DOHH2 (cell line): ENCODE results near the gene ZNF207.

ENCODE experiments used
- H3F3A ChIP-seq: fragments of 200-600 bp; sonication (generic), shearing (Covaris generic); 2 replicates; pipeline ENCODE4 v1.6.0; 2016; ENCODE audit warnings: antibody characterized with exemption, mild to moderate bottlenecking; ENCODE audit not compliant: control insufficient read depth, insufficient read depth
- H3K27ac ChIP-seq: fragments of 200-600 bp; sonication (generic); 2 replicates; pipeline ENCODE4 v1.5.1; 2014; ENCODE audit warnings: low read depth, mild to moderate bottlenecking, low read length, moderate library complexity
- H3K27me3 ChIP-seq: fragments of 200-600 bp; sonication (generic); 2 replicates; pipeline ENCODE4 v1.6.1; 2014; ENCODE audit warnings: mild to moderate bottlenecking, low read length, mixed read lengths; ENCODE audit not compliant: control insufficient read depth
- H3K36me3 ChIP-seq: fragments of 200-600 bp; sonication (generic); 2 replicates; pipeline ENCODE4 v1.6.1; 2014; ENCODE audit warnings: mild to moderate bottlenecking, low read length, moderate library complexity, mixed read lengths; ENCODE audit not compliant: control insufficient read depth
- H3K4me1 ChIP-seq: fragments of 200-600 bp; sonication (generic); 2 replicates; pipeline ENCODE4 v1.6.1; 2014; ENCODE audit warnings: mild to moderate bottlenecking, low read length, mixed read lengths; ENCODE audit not compliant: control insufficient read depth
- H3K4me2 ChIP-seq: fragments of 200-600 bp; sonication (generic); 2 replicates; pipeline ENCODE4 v1.6.0; 2014; ENCODE audit warnings: mild to moderate bottlenecking, low read length, moderate library complexity
- H3K4me3 ChIP-seq: fragments of 200-600 bp; sonication (generic); 2 replicates; pipeline ENCODE4 v1.5.1; 2014; ENCODE audit warnings: mild to moderate bottlenecking, low read length, mixed read lengths
- H3K79me2 ChIP-seq: fragments of 200-600 bp; sonication (generic); 2 replicates; pipeline ENCODE4 v1.6.1; 2014; ENCODE audit warnings: mild to moderate bottlenecking, low read length, mixed read lengths; ENCODE audit not compliant: control insufficient read depth
- H3K9me2 ChIP-seq: fragments of 200-600 bp; sonication (generic); replicated peaks from 2 replicates; pipeline ENCODE4 v1.6.1; 2014; ENCODE audit warnings: mild to moderate bottlenecking, low read length, mixed read lengths; ENCODE audit not compliant: control insufficient read depth
- H3K9me3 ChIP-seq: fragments of 200-600 bp; sonication (generic); 2 replicates; pipeline ENCODE4 v1.6.1; 2014; ENCODE audit warnings: antibody characterized with exemption, low read length, mixed read lengths; ENCODE audit not compliant: control insufficient read depth, insufficient read depth
- H4K20me1 ChIP-seq: fragments of 200-600 bp; sonication (generic); 2 replicates; pipeline ENCODE4 v1.6.0; 2014; ENCODE audit warnings: low read depth, mild to moderate bottlenecking, antibody characterized with exemption, low read length, moderate library complexity; ENCODE audit not compliant: control insufficient read depth, insufficient read depth
- EZH2phosphoT487 ChIP-seq: fragments of 200-600 bp; sonication (generic); IDR thresholded peaks from 2 replicates; pipeline ENCODE4 v1.6.1; 2017; ENCODE audit warnings: borderline replicate concordance, mild to moderate bottlenecking, antibody characterized with exemption, low read length, moderate library complexity, mixed read lengths
- TF ChIP-seq, protein P1 (sequence below): fragments of 200-600 bp; sonication (generic); IDR thresholded peaks from one replicate; pipeline ENCODE4 v1.5.1; 2014; ENCODE audit warnings: antibody characterized with exemption, mild to moderate bottlenecking, low read depth, low read length; ENCODE audit not compliant: poor library complexity, severe bottlenecking

Gene ZNF207

DNA sequence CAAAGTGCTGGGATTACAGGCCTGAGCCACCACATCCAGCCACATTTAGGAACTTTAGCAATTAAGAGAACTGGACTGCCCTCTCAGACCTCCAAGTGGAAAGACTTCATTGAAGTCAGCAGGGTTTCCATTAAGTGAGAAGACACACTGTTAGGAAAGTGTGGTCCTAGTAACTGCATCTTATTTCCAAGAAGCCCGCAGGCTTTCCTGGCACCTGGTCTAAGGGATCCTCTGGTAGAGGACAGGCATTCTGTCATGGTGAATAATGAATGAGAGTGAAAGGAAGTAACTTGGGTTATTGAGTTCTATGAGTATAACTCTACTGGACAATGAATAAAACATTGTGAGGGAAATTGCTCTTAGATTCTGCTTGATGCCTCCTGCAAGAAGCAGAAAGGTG lies 22.0 kb upstream of the ZNF207 start:
- H3K4me1 ChIP-seq, result peaks cover 33% of the 10 kb centered on the region
- peaks cover 4% of the 10 kb centered on the region; the same call in 1 of the 2 replicates for H3K36me3 ChIP-seq
- TF ChIP-seq, protein P1, sequence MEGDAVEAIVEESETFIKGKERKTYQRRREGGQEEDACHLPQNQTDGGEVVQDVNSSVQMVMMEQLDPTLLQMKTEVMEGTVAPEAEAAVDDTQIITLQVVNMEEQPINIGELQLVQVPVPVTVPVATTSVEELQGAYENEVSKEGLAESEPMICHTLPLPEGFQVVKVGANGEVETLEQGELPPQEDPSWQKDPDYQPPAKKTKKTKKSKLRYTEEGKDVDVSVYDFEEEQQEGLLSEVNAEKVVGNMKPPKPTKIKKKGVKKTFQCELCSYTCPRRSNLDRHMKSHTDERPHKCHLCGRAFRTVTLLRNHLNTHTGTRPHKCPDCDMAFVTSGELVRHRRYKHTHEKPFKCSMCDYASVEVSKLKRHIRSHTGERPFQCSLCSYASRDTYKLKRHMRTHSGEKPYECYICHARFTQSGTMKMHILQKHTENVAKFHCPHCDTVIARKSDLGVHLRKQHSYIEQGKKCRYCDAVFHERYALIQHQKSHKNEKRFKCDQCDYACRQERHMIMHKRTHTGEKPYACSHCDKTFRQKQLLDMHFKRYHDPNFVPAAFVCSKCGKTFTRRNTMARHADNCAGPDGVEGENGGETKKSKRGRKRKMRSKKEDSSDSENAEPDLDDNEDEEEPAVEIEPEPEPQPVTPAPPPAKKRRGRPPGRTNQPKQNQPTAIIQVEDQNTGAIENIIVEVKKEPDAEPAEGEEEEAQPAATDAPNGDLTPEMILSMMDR, result no peak
- TF ChIP-seq EZH2phosphoT487, result no peak
- no peaks in the 10 kb centered on the region for H3K79me2 ChIP-seq
- H3K9me2 ChIP-seq, result no peaks in the 10 kb centered on the region
- H3K9me3 ChIP-seq, result no peaks in the 10 kb centered on the region
- H3K4me3 ChIP-seq, result no peak overlapping the region
- H3K4me2 ChIP-seq, result no peak overlapping the region
- no peak overlapping the region for H3K27ac ChIP-seq
- H4K20me1 ChIP-seq, result no peaks in the 10 kb centered on the region
- peaks cover 8% of the 10 kb centered on the region; the same call in 1 of the 2 replicates for H3F3A ChIP-seq
- H3K27me3 ChIP-seq, result no peaks in the 10 kb centered on the region

DNA sequence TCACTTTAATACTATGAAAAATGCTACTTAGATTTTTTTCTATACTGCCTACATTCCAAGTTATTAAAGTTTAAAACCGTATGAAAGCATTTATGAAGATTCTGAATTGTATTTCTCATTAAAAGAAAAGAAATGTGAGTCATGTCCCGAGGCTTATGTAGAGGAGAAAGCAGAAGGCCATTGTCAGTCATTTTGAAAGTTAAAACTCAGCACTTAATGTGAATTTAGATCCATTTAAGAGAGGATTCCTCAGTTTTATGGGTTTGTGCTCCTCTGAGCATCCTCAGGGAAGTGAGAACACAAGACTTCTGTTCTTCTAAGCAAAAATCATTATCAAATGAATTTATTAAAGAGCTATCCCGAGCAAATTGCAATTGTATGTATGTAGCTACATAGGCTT lies 19.8 kb upstream of the ZNF207 start:
- no peaks in the 10 kb centered on the region for H3K79me2 ChIP-seq
- no peak overlapping the region for H3K4me2 ChIP-seq
- no peaks in the 10 kb centered on the region for H3K27me3 ChIP-seq
- peaks cover 27% of the 10 kb centered on the region for H3K4me1 ChIP-seq
- no peak overlapping the region for H3K4me3 ChIP-seq
- no peak overlapping the region for H3K27ac ChIP-seq
- TF ChIP-seq, protein P1, result no peak
- TF ChIP-seq EZH2phosphoT487, result no peak
- peaks cover 8% of the 10 kb centered on the region; the same call in 1 of the 2 replicates for H3F3A ChIP-seq
- no peaks in the 10 kb centered on the region for H3K9me2 ChIP-seq
- no peaks in the 10 kb centered on the region for H4K20me1 ChIP-seq
- no peaks in the 10 kb centered on the region for H3K9me3 ChIP-seq
- peaks cover 25% of the 10 kb centered on the region for H3K36me3 ChIP-seq

DNA sequence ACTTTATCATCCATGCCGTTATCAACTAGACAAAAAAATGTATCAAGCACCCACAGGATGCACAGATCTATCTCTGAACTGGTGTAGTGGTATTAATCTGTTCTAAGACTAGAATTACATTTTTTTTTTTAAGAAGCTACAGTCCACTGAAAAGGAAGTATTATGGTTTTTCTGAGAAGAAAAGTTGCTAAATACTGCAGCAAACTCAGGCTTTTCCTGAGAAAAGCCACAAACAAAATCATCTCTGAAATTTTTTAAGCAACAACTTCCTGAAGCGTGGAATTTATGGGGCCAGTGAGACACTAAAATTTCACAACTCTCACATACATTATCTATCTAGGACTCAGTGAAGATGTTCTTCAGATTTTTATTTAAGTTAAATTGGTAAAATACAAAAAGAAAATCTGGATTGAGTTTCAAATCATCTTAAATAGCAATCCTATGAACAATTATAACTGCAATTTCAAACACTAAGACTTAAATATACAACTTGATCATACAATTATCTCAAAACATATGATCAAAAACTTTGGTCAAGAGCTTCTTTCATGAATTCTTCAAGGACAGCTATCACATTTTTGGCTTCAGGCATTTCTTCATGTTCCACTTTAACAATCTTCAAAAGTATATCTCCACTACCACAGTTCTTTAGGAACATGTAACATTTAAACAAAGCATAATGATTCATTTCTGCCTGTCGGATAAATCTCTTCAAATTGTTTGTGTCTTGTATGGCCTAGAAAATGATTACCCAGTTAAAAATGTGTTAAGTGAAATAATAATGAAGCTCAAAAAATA lies 18.5 kb upstream of the ZNF207 start:
- no peak overlapping the region for H3K4me2 ChIP-seq

More for the DNA sequence above, 18.5 kb upstream of the ZNF207 start:
- Histone ChIP-seq H3F3A (peaks cover 8% of the 10 kb centered on the region; the same call in 1 of the 2 replicates), H3K27me3 (no peaks in the 10 kb centered on the region), H3K9me2 (no peaks in the 10 kb centered on the region), H4K20me1 (no peaks in the 10 kb centered on the region), H3K79me2 (no peaks in the 10 kb centered on the region), H3K9me3 (no peaks in the 10 kb centered on the region), H3K4me1 (peaks cover 27% of the 10 kb centered on the region), H3K4me3 (no peak overlapping the region), H3K27ac (no peak overlapping the region), H3K36me3 (peaks cover 35% of the 10 kb centered on the region)
- TF ChIP-seq, protein P1, result no peak
- TF ChIP-seq EZH2phosphoT487, result no peak
